Choroid plexus epithelial cell (primary cell): ENCODE results near the gene HELT.

ENCODE experiments used
- DNase-seq: peaks from one replicate; pipeline ENCODE4 v3.0.0-alpha.2; 2010; ENCODE audit warnings: low read depth
- H3K4me3 ChIP-seq: 2 replicates; pipeline ENCODE4 v1.5.1; 2011; ENCODE audit warnings: low read depth, mild to moderate bottlenecking, control low read depth, low read length, moderate library complexity
- TF ChIP-seq, protein P1 (sequence below): conservative IDR thresholded peaks from 2 replicates; pipeline ENCODE4 v1.5.1; 2011; ENCODE audit warnings: low read depth, mild to moderate bottlenecking, control low read depth, inconsistent platforms, low read length, moderate library complexity

HELT gene

DNA sequence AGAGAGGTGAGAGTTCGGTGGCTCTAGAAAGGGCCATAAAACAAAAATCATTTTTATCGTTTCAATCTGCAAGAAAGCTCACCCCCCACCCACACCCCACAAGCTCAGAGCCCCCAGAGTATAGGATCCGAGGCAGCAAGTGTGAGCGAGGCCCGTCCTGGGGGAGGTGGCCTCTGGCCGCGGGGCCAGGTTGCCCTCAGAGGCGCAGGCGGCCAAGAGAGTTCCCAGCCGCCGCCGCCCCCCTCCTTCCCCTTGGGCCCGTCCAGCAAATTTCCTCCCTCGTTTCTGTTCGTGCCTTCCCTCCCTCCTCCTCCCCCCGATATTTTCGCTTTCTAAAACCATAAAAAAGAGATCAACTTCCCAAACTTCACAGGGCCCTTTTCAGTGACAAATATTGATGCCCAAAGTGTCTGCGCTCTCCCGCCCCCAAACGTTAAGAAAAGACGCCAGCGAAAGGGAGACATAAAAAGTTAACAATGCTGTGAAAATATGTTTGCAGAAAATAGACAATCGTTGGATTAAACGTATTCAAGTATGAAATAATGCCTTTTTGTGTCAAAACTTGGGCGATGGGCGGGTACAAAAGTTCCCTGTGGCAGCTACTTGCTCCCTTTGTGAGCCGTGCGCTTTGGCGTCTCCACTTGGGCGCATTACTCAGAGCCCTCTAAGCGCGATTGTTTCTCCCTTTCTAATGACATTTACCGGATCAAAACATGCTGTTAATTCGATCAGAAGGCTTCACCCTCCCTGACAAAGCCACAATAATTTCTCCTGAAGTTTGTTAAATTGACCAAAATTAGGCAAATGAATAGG lies 1.1 kb upstream of the HELT start:
- TF ChIP-seq, protein P1, sequence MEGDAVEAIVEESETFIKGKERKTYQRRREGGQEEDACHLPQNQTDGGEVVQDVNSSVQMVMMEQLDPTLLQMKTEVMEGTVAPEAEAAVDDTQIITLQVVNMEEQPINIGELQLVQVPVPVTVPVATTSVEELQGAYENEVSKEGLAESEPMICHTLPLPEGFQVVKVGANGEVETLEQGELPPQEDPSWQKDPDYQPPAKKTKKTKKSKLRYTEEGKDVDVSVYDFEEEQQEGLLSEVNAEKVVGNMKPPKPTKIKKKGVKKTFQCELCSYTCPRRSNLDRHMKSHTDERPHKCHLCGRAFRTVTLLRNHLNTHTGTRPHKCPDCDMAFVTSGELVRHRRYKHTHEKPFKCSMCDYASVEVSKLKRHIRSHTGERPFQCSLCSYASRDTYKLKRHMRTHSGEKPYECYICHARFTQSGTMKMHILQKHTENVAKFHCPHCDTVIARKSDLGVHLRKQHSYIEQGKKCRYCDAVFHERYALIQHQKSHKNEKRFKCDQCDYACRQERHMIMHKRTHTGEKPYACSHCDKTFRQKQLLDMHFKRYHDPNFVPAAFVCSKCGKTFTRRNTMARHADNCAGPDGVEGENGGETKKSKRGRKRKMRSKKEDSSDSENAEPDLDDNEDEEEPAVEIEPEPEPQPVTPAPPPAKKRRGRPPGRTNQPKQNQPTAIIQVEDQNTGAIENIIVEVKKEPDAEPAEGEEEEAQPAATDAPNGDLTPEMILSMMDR: no peak
- H3K4me3 ChIP-seq: no peak overlapping the region
- DNase-seq: peak; percentile 30

DNA sequence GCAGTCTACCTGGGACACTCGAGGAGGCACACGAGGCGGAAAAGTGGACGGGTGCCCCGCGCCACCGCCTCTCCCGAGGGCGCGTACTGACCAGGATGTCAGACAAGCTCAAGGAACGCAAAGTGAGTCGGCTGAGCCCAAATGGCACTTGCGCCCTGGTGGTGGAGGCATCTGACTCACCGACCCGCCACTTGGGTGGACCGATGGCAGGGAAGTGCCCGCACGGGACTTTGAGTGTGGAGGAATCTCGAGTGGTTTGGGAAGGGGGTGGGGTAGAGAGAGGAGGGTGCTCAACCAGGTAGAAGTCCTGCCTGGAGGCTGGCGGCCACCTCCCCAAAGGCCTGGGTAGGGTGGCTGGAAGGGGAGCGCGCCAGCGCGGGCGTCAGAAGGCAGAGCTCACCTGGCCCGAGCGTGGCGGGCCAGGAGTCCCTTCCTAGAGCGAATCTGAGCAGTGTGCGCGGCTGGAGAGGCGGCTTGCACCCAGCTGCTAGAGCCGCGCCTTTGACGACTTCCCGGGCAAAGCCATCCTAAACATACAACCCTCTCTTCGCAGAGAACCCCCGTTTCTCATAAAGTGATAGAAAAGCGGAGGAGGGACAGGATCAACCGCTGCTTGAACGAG lies 655 bp downstream of the HELT start:
- H3K4me3 ChIP-seq: no peak overlapping the region
- TF ChIP-seq, protein P1: no peak
- DNase-seq: no peak

DNA sequence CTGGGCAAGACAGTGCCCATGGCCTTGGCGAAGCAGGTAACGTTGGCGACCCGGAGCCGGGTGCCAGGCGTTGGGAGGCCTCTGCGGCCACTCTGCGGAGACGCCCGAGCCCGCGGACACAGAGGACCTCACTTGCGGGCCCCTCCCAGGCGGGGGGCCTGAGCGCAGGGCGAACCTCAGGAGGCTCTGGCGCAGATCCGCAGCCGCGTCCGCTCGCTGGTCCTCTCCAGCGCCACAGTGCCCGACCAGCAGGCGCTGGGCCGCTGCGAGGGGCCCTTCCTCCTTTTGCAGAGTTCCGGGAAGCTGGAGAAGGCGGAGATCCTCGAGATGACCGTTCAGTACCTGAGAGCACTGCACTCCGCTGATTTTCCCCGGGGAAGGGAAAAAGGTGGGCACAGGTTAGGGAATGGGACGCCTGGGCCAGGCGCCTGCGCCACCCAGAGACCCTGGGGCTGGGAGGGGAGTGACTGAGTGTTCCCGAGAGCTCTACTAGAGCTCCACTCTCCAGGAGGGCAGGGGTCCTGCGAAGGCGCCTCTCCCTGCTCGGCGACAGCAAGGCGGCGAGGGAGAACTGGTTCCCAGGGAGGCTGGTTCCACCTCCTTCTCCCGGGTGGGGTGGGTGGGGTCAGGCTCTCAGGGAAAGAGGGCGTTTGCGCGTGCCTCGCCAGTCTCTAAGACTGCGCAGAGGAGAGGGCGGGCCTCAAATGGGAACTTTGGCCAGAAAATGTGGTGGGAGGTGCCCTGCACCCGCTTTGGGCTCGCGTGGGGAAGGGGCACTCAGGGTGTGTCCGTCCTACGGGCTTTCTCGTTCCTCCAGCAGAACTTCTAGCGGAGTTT lies 1.4 kb downstream of the HELT start:
- H3K4me3 ChIP-seq: no peak overlapping the region
- DNase-seq: no peak
- TF ChIP-seq, protein P1: no peak

DNA sequence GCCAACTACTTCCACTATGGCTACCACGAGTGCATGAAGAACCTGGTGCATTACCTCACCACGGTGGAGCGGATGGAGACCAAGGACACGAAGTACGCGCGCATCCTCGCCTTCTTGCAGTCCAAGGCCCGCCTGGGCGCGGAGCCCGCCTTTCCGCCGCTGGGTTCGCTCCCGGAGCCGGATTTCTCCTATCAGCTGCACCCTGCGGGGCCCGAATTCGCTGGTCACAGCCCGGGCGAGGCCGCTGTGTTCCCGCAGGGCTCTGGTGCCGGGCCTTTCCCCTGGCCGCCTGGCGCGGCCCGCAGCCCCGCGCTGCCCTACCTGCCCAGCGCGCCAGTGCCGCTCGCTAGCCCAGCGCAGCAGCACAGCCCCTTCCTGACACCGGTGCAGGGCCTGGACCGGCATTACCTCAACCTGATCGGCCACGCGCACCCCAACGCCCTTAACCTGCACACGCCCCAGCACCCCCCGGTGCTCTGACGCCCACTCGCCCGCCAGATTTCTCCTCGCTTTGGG lies 2.1 kb downstream of the HELT start:
- no peak overlapping the region for H3K4me3 ChIP-seq

DNA sequence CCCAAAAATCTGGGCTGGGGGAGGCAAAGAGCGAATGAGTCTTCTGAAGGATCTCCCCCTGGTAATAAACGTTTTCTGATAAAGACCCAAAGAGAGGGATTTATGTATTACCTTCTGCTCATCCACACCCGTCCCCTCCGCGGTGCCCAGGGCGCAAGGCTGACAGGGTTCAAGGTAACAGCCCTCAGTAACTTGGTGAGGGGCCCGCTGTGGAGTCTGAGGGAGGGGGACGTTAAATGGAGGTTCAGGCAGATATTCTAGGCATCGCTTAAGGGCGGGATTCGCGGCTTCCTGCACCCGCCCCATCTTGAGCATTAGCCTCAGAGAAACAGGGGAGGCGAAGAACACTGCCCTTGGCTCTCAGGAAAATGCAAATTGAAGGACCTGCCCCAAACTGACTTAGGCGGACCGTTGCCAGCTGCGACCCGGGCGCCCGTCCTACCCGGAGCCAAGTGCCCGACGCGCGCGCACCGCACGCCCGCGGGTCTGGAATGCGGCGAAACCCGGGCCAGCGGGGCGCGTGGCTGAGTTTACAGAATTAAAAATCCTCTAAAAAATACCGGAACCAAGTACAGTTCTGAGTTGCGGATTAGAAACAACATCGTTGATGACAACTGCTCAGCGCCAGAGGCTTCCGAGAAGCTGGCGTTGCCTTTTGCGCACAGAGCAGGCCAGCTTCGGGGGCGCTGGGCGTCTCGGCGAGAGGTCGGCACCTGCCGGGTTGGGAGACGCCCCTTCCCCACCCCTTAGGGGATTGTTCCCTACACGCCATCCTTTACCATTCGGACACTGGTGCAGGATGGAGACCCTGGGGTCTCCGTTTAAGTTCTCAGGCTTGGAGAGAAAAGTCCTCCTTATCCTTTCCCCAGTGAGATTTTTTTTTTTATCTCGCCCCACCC lies 2.8 kb downstream of the HELT start:
- DNase-seq: no peak
- H3K4me3 ChIP-seq: no peak overlapping the region
- TF ChIP-seq, protein P1: no peak

More for the DNA sequence above, 2.1 kb downstream of the HELT start:
- peak; percentile 39 for DNase-seq
- TF ChIP-seq, protein P1: no peak

DNA sequence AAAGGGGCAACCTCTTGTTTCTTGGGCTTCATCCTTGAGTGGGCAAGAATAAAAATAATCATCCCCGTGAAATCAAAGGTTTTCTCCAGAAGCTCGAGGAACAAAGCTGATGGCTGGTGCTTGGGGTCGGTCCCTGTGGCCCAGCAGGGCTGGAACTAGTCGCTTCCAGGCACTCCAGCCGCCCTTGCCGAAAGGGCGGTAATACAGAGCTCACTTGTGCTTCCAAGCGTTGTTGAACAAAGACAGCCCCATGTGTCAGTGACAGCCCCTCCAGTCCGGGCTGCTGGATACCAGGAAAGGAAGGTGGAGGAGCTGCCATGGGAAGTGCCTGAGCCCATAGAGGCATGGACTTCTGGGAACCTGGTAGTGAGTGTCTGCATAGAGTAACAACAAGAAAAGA lies 5.2 kb downstream of the HELT start:
- no peak overlapping the region for H3K4me3 ChIP-seq
- DNase-seq: no peak
- TF ChIP-seq, protein P1: no peak
